ENCODE results near the gene ALDH18A1.

DNA sequence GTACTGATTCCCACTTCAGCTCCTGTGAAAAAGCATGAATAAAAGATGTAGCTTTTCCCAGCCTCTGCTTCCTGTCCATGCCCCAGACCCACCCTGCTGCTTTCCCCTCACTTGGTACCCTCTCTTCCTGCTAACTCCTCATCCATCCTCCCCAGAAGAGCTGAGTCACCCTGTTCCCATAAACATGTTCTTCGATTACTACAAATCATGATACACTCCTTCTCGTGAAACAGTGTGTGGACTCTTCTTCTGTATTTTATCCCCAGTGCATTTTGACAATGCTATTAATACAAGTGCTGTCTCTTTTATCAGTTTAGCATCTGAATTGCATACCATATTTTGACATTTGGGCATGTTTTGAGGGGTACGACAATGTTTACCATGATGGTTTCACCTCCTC, 49.6 kb downstream of the ALDH18A1 start:
- no peak for TF ChIP-seq POLR2A (IDR thresholded peaks at IDR 0.05; ENCODE audit: low read length)
- no peak for TF ChIP-seq PHF8 (IDR thresholded peaks at IDR 0.05; ENCODE audit: borderline replicate concordance, low read depth)
- TF ChIP-seq, protein P1, sequence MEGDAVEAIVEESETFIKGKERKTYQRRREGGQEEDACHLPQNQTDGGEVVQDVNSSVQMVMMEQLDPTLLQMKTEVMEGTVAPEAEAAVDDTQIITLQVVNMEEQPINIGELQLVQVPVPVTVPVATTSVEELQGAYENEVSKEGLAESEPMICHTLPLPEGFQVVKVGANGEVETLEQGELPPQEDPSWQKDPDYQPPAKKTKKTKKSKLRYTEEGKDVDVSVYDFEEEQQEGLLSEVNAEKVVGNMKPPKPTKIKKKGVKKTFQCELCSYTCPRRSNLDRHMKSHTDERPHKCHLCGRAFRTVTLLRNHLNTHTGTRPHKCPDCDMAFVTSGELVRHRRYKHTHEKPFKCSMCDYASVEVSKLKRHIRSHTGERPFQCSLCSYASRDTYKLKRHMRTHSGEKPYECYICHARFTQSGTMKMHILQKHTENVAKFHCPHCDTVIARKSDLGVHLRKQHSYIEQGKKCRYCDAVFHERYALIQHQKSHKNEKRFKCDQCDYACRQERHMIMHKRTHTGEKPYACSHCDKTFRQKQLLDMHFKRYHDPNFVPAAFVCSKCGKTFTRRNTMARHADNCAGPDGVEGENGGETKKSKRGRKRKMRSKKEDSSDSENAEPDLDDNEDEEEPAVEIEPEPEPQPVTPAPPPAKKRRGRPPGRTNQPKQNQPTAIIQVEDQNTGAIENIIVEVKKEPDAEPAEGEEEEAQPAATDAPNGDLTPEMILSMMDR (IDR thresholded peaks at IDR 0.05), result no peak
- no peak for TF ChIP-seq BHLHE40 (IDR thresholded peaks at IDR 0.05; ENCODE audit: low read depth, low read length)
- TF ChIP-seq JUN (IDR thresholded peaks at IDR 0.05), result no peak
- TF ChIP-seq HOXB5 (CRISPR knock-in tag; IDR thresholded peaks at IDR 0.05), result no peak
- no peak for TF ChIP-seq CBX8 (IDR thresholded peaks at IDR 0.05)
- no peak for TF ChIP-seq RCOR1 (IDR thresholded peaks at IDR 0.05; ENCODE audit: low read depth, low read length)
- no peak for TF ChIP-seq MAZ (IDR thresholded peaks at IDR 0.05; ENCODE audit: borderline replicate concordance, low read depth, low read length)
- no peak for TF ChIP-seq TP53 (CRISPR knock-in tag; IDR thresholded peaks at IDR 0.05)
- no peak for TF ChIP-seq EHMT2 (IDR thresholded peaks at IDR 0.05; ENCODE audit: low read depth)
- TF ChIP-seq HOXA7 (CRISPR knock-in tag; IDR thresholded peaks at IDR 0.05), result no peak
- TF ChIP-seq CHD4 (IDR thresholded peaks at IDR 0.05; ENCODE audit: borderline replicate concordance), result no peak
